Spleen (tissue), 7 donors: ENCODE results near the gene CRYBB2.

Experiments
- CTCF ChIP-seq, 11 experiments: fragments of 200-600 bp in 7 of 11; fragments of 450-650 bp in 4 of 11; sonication (generic) in 4 of 11; IDR thresholded peaks in 8 of 11; conservative IDR thresholded peaks in 3 of 11; 1 replicate in 7 of 11; 2 replicates in 4 of 11; pipeline versions ENCODE4 v1.4.0 to v1.8.0; 2016 to 2021; ENCODE audit warnings: antibody characterized with exemption in 11 of 11, inconsistent platforms in 4 of 11, mild to moderate bottlenecking in 1 of 11
- POLR2A ChIP-seq, 3 donors: fragments of 450-650 bp; IDR thresholded peaks; one replicate each; pipeline ENCODE4 v1.5.1; 2017; ENCODE audit warnings: antibody characterized with exemption in 3 of 3, mild to moderate bottlenecking in 1 of 3
- POLR2AphosphoS5 ChIP-seq, 3 donors: sonication (generic); formaldehyde crosslinking; IDR thresholded peaks; one replicate each; pipeline ENCODE4 v1.5.1; 2017; ENCODE audit warnings: antibody characterized with exemption in 3 of 3
- donor health status: DM: no; HTN: no; CAD: no; lungs with moderate emphysema.
- donor health status: DM: no; HTN: no; CAD: no.
- donor health status: DM: no; HTN: no; CAD: no.

GRCh38 chr22:25219948-25220442 lies 556 bp downstream of the CRYBB2 start:
- TF ChIP-seq CTCF (IDR thresholded peaks at IDR 0.05 in 8 of 11, conservative IDR thresholded peaks at IDR 0.05 in 3 of 11) (no peak), POLR2A (IDR thresholded peaks at IDR 0.05) (no peak), POLR2AphosphoS5 (IDR thresholded peaks at IDR 0.05) (no peak)
